Natural killer cell (primary cell): ENCODE data around the gene OR52K1. TPM values are rescaled to one million over a fixed set of nuclear protein-coding genes. Genes with fewer than 3 reads are reported as not detected.

Source experiments
- ATAC-seq, 3 donors: fragments of 150-1000 bp in 2 of 3; fragments of 200-7000 bp in 1 of 3; cut with Tn5 transposase; 1 replicate in 1 of 3; 2 replicates in 2 of 3; pipeline ENCODE4 v1.10.0; 2021; ENCODE audit warnings: mild to moderate bottlenecking in 2 of 3, moderate library complexity in 2 of 3
- DNase-seq, 2 donors: peaks; one replicate each; pipeline versions ENCODE4 v3.0.0 to v3.0.0-alpha.2; 2013 to 2021; ENCODE audit warnings: mixed read lengths in 1 of 2
- H3K27ac ChIP-seq: one replicate; pipeline ENCODE4 v1.5.1; 2013; ENCODE audit warnings: mild to moderate bottlenecking, low read length
- H3K27me3 ChIP-seq: one replicate; pipeline ENCODE4 v1.6.1; 2013; ENCODE audit warnings: low read length; ENCODE audit not compliant: control insufficient read depth, insufficient read depth
- H3K36me3 ChIP-seq: one replicate; pipeline ENCODE4 v1.6.1; 2013; ENCODE audit warnings: low read length; ENCODE audit not compliant: control insufficient read depth, insufficient read depth
- H3K4me1 ChIP-seq: one replicate; pipeline ENCODE4 v1.6.1; 2013; ENCODE audit warnings: low read length; ENCODE audit not compliant: control insufficient read depth, insufficient read depth
- H3K4me3 ChIP-seq: one replicate; pipeline ENCODE4 v1.5.1; 2013; ENCODE audit warnings: low read length
- H3K9me3 ChIP-seq: one replicate; pipeline ENCODE4 v1.6.1; 2013; ENCODE audit warnings: low read length; ENCODE audit not compliant: control insufficient read depth, insufficient read depth
- H3K27ac Mint-ChIP-seq, 2 donors: one replicate each; pipeline ENCODE4 v1.8.0; 2022; ENCODE audit warnings: mild to moderate bottlenecking in 2 of 2, mixed read lengths in 2 of 2, moderate library complexity in 1 of 2
- H3K27me3 Mint-ChIP-seq, 2 donors: one replicate each; pipeline ENCODE4 v1.8.0; 2022; ENCODE audit warnings: low read depth in 2 of 2, mixed read lengths in 2 of 2
- H3K36me3 Mint-ChIP-seq: one replicate; pipeline ENCODE4 v1.8.0; 2022; ENCODE audit warnings: mixed read lengths
- H3K4me1 Mint-ChIP-seq, 2 donors: one replicate each; pipeline ENCODE4 v1.8.0; 2022; ENCODE audit warnings: mixed read lengths in 2 of 2
- H3K4me3 Mint-ChIP-seq: one replicate; pipeline ENCODE4 v1.8.0; 2022; ENCODE audit warnings: mild to moderate bottlenecking, moderate library complexity, mixed read lengths
- H3K9me3 Mint-ChIP-seq, 2 donors: one replicate each; pipeline ENCODE4 v1.8.0; 2022; ENCODE audit warnings: mixed read lengths in 2 of 2
- WGBS: methylation state at CpG from one replicate; pipeline ENCODE4 v1.1.7; 2013; ENCODE audit warnings: missing lambda C conversion rate; ENCODE audit not compliant: insufficient coverage; 5-methylcytosine and 5-hydroxymethylcytosine counted together
- intact Hi-C: fragments of 100-400 bp; cut with micrococcal nuclease; formaldehyde crosslinking; loops from one replicate; pipeline ENCODE4 v1.14.2; 2022
- total RNA-seq, 4 donors: library from RNA; stranded (reverse); fragments of 120-200 nt in 1 of 4; gene quantifications; one replicate each; pipeline versions ENCODE4 v1.2.3 to v1.2.4, GENCODE V29; 2013 to 2022
- TF ChIP-seq, protein P1 (sequence below): fragments of 200-600 bp; IDR thresholded peaks from one replicate; pipeline ENCODE4 v1.8.0; 2022; ENCODE audit warnings: antibody characterized with exemption

OR52K1 gene
- total RNA-seq, 3 donors from 2014 or later (not counting 1 experiment from before 2014, with no cell fraction given) = not detected

DNA sequence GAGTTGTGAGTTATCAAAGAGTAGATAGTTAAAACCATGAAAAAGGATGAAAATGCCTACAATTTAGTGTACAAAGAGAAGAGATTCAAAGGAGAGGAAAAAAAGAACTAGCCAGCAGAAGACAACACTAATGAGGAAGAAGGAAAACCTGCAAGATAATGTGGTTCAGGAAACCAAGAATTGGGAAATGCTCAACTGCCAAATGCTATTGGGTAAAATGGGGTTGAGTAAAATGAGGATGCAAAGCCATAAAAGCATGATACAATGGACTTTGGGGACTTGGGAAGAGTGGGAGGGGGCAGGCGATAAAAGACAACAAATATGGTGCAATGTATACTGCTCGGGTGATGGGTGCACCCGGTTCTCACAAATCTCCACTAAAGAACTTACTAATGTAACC lies 40.9 kb upstream of the OR52K1 start:
- H3K4me3 ChIP-seq = no peak overlapping the region
- WGBS = 92% methylated on average over 3 of the region's 3 CpGs
- no peak overlapping the region for H3K4me3 Mint-ChIP-seq
- no peak overlapping the region for H3K27ac ChIP-seq
- H3K27ac Mint-ChIP-seq = no peak overlapping the region
- H3K9me3 Mint-ChIP-seq = no peaks in the 10 kb centered on the region
- H3K9me3 ChIP-seq = no peaks in the 10 kb centered on the region
- ATAC-seq (no peak), DNase-seq (no peak)
- H3K27me3 Mint-ChIP-seq = peaks cover 16 to 25% of the 10 kb centered on the region in 2 donors
- H3K27me3 ChIP-seq = no peaks in the 10 kb centered on the region
- TF ChIP-seq, protein P1, sequence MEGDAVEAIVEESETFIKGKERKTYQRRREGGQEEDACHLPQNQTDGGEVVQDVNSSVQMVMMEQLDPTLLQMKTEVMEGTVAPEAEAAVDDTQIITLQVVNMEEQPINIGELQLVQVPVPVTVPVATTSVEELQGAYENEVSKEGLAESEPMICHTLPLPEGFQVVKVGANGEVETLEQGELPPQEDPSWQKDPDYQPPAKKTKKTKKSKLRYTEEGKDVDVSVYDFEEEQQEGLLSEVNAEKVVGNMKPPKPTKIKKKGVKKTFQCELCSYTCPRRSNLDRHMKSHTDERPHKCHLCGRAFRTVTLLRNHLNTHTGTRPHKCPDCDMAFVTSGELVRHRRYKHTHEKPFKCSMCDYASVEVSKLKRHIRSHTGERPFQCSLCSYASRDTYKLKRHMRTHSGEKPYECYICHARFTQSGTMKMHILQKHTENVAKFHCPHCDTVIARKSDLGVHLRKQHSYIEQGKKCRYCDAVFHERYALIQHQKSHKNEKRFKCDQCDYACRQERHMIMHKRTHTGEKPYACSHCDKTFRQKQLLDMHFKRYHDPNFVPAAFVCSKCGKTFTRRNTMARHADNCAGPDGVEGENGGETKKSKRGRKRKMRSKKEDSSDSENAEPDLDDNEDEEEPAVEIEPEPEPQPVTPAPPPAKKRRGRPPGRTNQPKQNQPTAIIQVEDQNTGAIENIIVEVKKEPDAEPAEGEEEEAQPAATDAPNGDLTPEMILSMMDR = no peak
- H3K4me1 ChIP-seq = no peaks in the 10 kb centered on the region
- no peaks in the 10 kb centered on the region for H3K36me3 ChIP-seq
- intact Hi-C loops = no loop called here
- no peaks in the 10 kb centered on the region for H3K4me1 Mint-ChIP-seq
- H3K36me3 Mint-ChIP-seq = no peaks in the 10 kb centered on the region

DNA sequence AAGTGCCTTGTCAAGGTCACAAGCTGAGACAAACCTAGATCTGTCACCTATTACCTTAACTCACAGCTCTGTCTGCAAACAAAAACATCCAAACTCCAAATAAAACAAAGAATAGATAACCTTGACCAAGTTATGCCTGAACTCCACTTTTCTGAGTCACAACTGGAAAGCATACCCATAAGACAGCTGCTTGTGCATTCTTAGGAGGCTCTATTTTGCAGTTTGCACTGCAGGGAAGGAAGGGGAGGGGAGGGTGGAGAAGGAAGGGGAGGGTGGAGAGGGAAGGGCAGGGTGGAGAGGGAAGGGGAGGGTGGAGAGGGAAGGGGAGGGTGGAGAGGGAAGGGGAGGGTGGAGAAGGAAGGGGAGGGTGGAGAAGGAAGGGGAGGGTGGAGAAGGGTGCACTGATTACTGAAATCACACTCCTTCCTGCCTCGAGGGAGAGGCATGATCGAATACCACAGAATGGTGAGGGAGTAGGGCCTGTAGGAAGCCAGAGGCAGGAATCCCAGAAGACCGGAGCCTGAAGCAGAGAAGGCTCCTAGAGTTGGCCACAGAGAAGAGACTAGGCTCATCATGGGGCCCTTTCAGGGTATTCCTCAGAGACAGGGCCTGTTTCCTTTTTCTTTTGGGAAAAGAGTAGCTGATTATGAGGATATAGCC lies 39.1 kb upstream of the OR52K1 start:
- Mint-ChIP-seq H3K27ac (no peak overlapping the region), H3K27me3 (peaks cover 9 to 10% of the 10 kb centered on the region in 2 donors), H3K9me3 (no peaks in the 10 kb centered on the region), H3K4me1 (no peaks in the 10 kb centered on the region), H3K4me3 (no peak overlapping the region), H3K36me3 (no peaks in the 10 kb centered on the region)
- Histone ChIP-seq H3K36me3 (no peaks in the 10 kb centered on the region), H3K4me3 (no peak overlapping the region), H3K4me1 (no peaks in the 10 kb centered on the region), H3K27ac (no peak overlapping the region), H3K27me3 (no peaks in the 10 kb centered on the region), H3K9me3 (no peaks in the 10 kb centered on the region)
- ATAC-seq = no peak
- DNase-seq = no peak
- TF ChIP-seq, protein P1 = no peak
- 50% methylated on average over 3 of the region's 3 CpGs for WGBS
- intact Hi-C loops = no loop called here

DNA sequence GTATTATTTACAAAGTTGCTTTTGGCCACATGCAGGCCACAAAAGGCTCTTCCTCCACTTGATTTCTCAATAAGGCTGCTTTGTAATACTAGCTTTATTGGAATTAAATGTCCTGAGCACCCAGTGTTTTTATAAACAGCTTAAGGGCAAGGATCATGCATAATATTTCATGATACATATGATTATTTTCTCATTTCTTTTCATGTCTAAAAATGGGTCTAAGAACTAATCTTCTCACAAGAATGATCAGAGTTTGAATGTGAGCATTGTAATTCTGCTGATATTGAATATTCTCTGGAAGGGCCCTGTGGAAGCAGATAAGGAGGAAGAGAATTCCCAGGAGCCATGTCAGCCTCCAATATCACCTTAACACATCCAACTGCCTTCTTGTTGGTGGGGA lies 33.5 kb upstream of the OR52K1 start, which contains the start of gene OR52K2:
Gene OR52K2, plus strand, starts transcription at position 301 of the 400 bp plus-strand sequence. Its CDS starts 45 bp downstream, at position 346.
- TF ChIP-seq, protein P1 = no peak
- Mint-ChIP-seq H3K27me3 (peaks cover 0 to 7% of the 10 kb centered on the region in 2 donors), H3K4me3 (no peak within 1 kb of the TSS), H3K27ac (no peak within 1 kb of the TSS), H3K9me3 (no peaks in the 10 kb centered on the region), H3K4me1 (no peaks in the 10 kb centered on the region), H3K36me3 (no peaks in the 10 kb centered on the region)
- Histone ChIP-seq H3K27me3 (no peaks in the 10 kb centered on the region), H3K4me3 (no peak within 1 kb of the TSS), H3K9me3 (no peaks in the 10 kb centered on the region), H3K27ac (no peak within 1 kb of the TSS), H3K4me1 (no peaks in the 10 kb centered on the region), H3K36me3 (no peaks in the 10 kb centered on the region)
- ATAC-seq (no peak), DNase-seq (no peak)
- intact Hi-C loops = no loop called here

DNA sequence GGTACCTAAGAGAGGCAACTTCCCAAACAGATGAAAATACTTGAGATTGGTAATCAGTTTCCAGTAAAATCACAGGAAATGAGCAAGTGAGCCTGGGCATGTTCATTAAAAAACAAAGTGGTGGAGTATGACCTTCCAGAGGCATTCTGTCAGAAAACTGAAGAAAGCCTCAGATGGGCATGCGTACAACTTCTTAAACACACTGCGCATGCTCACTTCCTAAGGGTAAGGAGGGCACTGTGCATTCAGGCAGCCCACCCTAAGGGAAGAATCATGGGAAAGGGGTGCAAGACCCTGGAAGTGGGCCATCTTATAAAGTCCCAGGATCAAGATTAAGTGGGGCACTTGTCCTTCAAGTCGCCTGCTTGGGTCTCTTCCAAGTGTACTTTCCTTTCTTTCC lies 29.3 kb upstream of the OR52K1 start:
- TF ChIP-seq, protein P1 = no peak
- no peak overlapping the region for H3K27ac Mint-ChIP-seq
- intact Hi-C loops = no loop called here
- no peaks in the 10 kb centered on the region for H3K36me3 ChIP-seq
- ATAC-seq = no peak
- no peaks in the 10 kb centered on the region for H3K27me3 ChIP-seq
- no peak overlapping the region for H3K4me3 ChIP-seq
- no peak overlapping the region for H3K27ac ChIP-seq
- WGBS = 77% methylated on average over 2 of the region's 3 CpGs
- no peaks in the 10 kb centered on the region for H3K4me1 ChIP-seq
- H3K27me3 Mint-ChIP-seq = peaks cover 11 to 36% of the 10 kb centered on the region in 2 donors
- H3K4me3 Mint-ChIP-seq = no peak overlapping the region
- H3K9me3 ChIP-seq = no peaks in the 10 kb centered on the region
- peaks cover 6% of the 10 kb centered on the region in 2 donors for H3K4me1 Mint-ChIP-seq
- no peaks in the 10 kb centered on the region for H3K36me3 Mint-ChIP-seq
- no peak for DNase-seq
- peaks cover 0 to 2% of the 10 kb centered on the region in 2 donors for H3K9me3 Mint-ChIP-seq
